ENCODE data around the gene CDK3. TPM values are rescaled to one million over a fixed set of nuclear protein-coding genes. Genes with fewer than 3 reads are reported as not detected.
"Not testable (repeated sequence)": the region's sequence is repeated elsewhere in the genome, so short reads cannot be mapped to it uniquely, and the experiment has no call there.

The CDK3 gene
- total RNA-seq, result 1 to 10 TPM; 5.3 to 8.2 TPM

DNA sequence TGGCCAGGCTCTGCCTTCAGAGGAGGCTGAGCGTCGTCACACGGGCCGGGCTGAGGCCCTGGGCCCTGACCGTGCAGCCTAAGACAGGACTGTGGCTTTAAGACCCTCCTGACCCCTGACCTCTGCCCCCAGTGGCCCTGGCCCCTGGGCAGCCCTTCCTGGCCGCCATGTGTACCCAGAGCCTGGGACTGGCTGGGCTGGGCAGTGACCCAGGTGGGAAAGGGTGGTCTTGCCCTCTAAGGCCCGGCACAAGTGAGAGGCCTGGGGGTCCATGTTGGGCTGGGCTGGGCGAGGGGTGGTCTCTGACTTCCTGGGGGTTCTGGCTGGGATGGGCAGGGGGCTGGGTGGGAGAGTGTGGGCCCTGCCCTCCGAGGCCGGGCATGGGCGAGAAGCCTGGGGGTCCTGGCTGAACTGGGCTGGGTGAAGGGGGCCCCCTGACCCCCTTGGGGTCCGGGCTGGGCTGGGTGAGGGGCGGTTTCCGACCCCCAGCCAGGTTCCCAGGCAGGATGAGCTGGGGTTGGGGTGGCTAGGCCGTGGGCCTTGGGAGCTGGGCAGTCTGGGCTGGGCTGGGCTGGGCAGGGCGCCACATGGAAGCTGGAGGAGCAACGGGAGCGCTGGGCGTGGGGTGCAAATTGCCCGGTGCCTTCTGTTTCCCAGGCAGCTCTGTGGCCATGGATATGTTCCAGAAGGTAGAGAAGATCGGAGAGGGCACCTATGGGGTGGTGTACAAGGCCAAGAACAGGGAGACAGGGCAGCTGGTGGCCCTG is at the start of gene CDK3:
Gene CDK3 (plus strand): TSS at position 101 of the 767 bp plus-strand sequence. CDS start 571 bp downstream, at position 672.
- DNase-seq, result peak; percentile 61
- H3K9me3 ChIP-seq, result no peaks in the 10 kb centered on the region
- peak within 1 kb of the TSS; percentile 34 for H3K27ac ChIP-seq
- H3K36me3 ChIP-seq, result no peaks in the 10 kb centered on the region
- intact Hi-C loops (cut with DNase I), result no loop called here
- peaks cover 18% of the 10 kb centered on the region for H3K4me1 ChIP-seq
- H3K27me3 ChIP-seq, result no peaks in the 10 kb centered on the region
- no peak within 1 kb of the TSS for H3K4me3 ChIP-seq
- H3K9ac ChIP-seq (ENCODE audit: low read depth in 2 of 2, low read length in 2 of 2), result peak within 1 kb of the TSS; percentile 57 to 74
- TF ChIP-seq, protein P1, sequence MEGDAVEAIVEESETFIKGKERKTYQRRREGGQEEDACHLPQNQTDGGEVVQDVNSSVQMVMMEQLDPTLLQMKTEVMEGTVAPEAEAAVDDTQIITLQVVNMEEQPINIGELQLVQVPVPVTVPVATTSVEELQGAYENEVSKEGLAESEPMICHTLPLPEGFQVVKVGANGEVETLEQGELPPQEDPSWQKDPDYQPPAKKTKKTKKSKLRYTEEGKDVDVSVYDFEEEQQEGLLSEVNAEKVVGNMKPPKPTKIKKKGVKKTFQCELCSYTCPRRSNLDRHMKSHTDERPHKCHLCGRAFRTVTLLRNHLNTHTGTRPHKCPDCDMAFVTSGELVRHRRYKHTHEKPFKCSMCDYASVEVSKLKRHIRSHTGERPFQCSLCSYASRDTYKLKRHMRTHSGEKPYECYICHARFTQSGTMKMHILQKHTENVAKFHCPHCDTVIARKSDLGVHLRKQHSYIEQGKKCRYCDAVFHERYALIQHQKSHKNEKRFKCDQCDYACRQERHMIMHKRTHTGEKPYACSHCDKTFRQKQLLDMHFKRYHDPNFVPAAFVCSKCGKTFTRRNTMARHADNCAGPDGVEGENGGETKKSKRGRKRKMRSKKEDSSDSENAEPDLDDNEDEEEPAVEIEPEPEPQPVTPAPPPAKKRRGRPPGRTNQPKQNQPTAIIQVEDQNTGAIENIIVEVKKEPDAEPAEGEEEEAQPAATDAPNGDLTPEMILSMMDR (IDR thresholded peaks at IDR 0.05), result no peak

DNA sequence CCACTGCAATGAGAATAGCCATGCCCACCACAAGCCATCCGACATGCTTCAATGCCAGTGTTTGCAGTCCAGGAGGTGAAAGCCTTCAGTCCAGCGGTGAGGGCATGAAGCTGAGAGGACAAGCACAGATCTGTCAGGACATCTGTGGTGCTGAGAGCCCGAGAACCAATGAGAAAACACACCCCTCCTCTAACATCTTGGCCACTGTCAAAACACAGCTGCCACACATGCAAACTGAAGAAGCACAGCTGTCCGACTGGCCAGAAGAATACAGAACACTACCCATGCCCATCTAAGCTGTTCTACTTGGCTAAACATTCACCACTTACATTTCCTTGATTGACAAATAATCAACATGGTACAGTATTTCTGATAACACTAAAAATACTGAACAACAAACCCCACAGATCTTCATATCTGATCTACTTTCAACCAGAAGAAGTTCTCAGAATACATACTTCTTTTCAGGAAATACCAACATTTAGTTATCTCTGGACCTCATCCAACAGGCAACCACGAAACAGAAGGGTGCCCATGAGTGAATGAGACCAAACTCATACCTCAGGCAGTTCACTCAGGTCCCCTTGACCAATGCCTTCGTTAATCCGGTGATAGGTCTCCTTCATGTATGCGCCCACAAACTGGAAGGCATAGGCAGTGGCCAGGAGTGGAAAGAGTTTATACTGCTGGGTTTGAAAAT is 49.6 kb upstream of the CDK3 start:
- no peaks in the 10 kb centered on the region for H3K4me1 ChIP-seq
- TF ChIP-seq, protein P1 (IDR thresholded peaks at IDR 0.05), result no peak
- no peaks in the 10 kb centered on the region for H3K27me3 ChIP-seq
- DNase-seq, result no peak
- intact Hi-C loops (cut with DNase I), result no loop called here
- H3K27ac ChIP-seq, result no peak overlapping the region
- no peak overlapping the region for H3K4me3 ChIP-seq
- no peaks in the 10 kb centered on the region for H3K9me3 ChIP-seq
- H3K36me3 ChIP-seq, result peaks cover 39% of the 10 kb centered on the region
- no peak overlapping the region for H3K9ac ChIP-seq (ENCODE audit: low read depth in 2 of 2, low read length in 2 of 2)

GRCh38 chr17:75959051-75959838 is 41.4 kb upstream of the CDK3 start:
- Histone ChIP-seq H3K9ac (ENCODE audit: low read depth in 2 of 2, low read length in 2 of 2) (no peak overlapping the region), H3K4me3 (no peak overlapping the region), H3K27me3 (no peaks in the 10 kb centered on the region), H3K36me3 (peaks cover 9% of the 10 kb centered on the region), H3K27ac (no peak overlapping the region), H3K4me1 (no peaks in the 10 kb centered on the region), H3K9me3 (no peaks in the 10 kb centered on the region)
- DNase-seq, result no peak
- intact Hi-C loops (cut with DNase I), result no loop called here
- TF ChIP-seq, protein P1 (IDR thresholded peaks at IDR 0.05), result no peak

DNA sequence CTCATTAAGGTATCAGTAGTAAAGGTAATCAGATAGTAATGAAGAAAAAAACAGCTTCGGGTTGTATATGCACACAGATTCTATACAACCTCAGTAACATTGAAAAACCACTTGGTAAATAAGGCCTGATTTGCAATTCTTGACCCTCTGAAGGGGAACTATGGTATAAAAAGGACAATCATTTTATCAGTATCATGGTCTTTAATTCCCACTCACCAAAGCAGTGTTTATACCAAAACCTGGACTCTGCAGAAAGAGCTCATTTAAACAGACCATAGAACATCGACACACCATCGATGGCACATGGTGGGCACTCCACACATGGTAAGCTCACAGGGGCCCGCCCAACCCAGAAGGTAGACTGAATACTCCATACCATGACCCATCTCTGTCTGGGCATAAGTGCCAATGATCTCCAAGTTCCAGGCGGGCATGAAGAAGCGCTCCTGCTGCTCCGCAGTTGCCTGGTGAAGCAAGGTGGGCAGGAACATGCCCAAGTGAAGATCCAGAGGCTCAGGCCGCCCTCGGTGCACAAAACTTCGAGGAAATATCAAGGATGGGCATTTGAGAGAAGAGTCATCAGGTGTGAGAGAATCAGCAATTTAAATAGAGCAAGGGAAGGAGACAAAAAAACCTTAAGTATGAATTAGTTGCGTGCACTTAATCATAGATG is 40.7 kb upstream of the CDK3 start:
- H3K36me3 ChIP-seq, result peaks cover 8% of the 10 kb centered on the region
- TF ChIP-seq, protein P1 (IDR thresholded peaks at IDR 0.05), result no peak
- H3K4me1 ChIP-seq, result no peaks in the 10 kb centered on the region
- no peaks in the 10 kb centered on the region for H3K27me3 ChIP-seq
- H3K27ac ChIP-seq, result no peak overlapping the region
- intact Hi-C loops (cut with DNase I), result no loop called here
- H3K4me3 ChIP-seq, result no peak overlapping the region
- no peak for DNase-seq
- no peak overlapping the region for H3K9ac ChIP-seq (ENCODE audit: low read depth in 2 of 2, low read length in 2 of 2)
- H3K9me3 ChIP-seq, result no peaks in the 10 kb centered on the region

DNA sequence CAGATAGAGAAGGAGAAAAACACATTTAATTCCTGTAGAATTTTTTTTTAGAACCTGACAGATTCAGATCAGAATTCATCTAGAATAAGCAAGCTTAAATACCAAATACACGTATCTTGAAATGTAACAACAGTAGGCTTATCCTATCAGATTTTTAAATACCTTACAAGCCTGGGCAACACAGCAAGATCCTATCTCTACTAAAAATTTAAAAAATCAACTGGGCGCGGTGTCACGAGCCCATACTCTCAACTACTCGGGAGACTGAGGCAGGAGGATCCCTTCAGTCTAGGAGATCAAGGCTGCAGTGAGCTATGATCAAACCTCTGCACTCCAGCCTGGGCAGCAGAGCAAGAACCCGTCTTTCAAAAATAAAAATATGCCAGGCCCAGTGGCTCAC is 35.2 kb upstream of the CDK3 start:
- no peak overlapping the region for H3K9ac ChIP-seq (ENCODE audit: low read depth in 2 of 2, low read length in 2 of 2)
- DNase-seq, result no peak
- H3K4me3 ChIP-seq, result no peak overlapping the region
- no peaks in the 10 kb centered on the region for H3K27me3 ChIP-seq
- H3K36me3 ChIP-seq, result no peaks in the 10 kb centered on the region
- H3K27ac ChIP-seq, result no peak overlapping the region
- no peaks in the 10 kb centered on the region for H3K9me3 ChIP-seq
- no peaks in the 10 kb centered on the region for H3K4me1 ChIP-seq
- TF ChIP-seq, protein P1 (IDR thresholded peaks at IDR 0.05), result no peak
- intact Hi-C loops (cut with DNase I), result no loop called here

DNA sequence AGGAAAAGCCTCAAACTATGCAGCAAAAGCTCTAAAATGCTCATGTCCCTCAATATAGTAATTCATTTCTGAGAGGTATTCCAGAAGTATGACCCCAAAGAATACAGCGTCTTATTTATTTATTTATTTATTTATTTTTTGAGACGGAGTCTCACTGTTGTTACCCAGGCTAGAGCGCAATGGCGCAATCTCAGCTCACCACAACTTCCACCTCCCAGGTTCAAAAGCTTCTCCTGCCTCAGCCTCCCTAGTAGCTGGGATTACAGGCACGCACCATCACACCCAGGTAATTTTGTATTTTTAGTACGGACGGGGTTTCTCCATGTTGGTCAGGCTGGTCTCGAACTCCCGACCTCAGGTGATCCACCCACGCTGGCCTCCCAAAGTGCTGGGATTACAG is 31.6 kb upstream of the CDK3 start:
- H3K36me3 ChIP-seq; DNase-seq; H3K27ac ChIP-seq; H3K27me3 ChIP-seq; H3K9ac ChIP-seq (ENCODE audit: low read depth in 2 of 2, low read length in 2 of 2); H3K4me3 ChIP-seq; H3K4me1 ChIP-seq; H3K9me3 ChIP-seq; intact Hi-C loops (cut with DNase I): not testable (repeated sequence)

Measured in colonic mucosa (tissue), 4 donors.